ENCODE results near the gene PPCS.

Gene PPCS

DNA sequence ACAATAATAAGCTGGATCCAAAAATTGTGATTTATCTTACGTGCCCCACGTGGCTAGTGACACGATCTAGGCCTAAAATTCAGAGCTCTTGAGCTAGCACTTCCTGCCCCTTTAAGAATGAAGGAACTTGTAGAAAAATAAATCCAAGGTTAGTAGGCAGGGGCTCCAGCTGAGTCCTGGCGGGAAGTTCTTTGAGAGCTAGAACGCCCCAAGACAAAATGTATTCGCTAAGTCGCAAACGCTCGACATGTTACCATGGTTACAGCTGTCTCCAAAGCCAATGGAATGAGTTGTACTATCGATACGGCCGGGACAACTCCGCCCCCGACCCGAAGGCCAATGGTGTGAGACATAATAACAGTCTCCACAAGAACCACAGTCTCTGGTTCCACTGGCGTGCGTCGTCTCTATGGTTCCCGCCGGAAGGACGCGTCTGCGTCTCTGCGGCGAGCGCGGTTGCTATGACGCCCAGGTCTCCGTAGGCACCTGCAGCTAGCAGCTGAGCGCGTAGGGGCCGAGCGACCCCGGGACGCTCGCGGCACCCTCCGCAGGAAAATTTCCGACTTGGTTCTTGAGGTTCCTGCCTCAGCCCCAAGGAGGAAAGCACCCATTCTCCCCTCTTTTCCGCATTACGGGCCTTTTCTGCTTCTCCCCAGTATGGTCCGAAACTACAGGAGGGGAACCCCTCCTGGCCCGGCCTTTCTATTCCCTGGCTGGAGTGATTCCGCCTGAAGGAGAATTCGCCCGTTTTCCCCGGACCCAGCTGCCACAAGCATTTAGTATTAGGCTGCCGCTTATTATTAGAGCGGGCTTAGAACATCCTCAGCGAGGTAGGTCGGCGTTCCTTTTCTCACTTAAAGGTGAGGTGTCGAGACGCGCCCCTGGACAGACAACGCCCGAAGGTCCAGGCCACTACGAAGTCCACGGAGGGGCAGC is 6.8 kb downstream of the PPCS start, which contains the start of gene CCDC30 (continued):
- TF ChIP-seq, protein P1, sequence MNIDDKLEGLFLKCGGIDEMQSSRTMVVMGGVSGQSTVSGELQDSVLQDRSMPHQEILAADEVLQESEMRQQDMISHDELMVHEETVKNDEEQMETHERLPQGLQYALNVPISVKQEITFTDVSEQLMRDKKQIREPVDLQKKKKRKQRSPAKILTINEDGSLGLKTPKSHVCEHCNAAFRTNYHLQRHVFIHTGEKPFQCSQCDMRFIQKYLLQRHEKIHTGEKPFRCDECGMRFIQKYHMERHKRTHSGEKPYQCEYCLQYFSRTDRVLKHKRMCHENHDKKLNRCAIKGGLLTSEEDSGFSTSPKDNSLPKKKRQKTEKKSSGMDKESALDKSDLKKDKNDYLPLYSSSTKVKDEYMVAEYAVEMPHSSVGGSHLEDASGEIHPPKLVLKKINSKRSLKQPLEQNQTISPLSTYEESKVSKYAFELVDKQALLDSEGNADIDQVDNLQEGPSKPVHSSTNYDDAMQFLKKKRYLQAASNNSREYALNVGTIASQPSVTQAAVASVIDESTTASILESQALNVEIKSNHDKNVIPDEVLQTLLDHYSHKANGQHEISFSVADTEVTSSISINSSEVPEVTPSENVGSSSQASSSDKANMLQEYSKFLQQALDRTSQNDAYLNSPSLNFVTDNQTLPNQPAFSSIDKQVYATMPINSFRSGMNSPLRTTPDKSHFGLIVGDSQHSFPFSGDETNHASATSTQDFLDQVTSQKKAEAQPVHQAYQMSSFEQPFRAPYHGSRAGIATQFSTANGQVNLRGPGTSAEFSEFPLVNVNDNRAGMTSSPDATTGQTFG (tag by site-specific recombination; IDR thresholded peaks at IDR 0.05; ENCODE audit: borderline replicate concordance), result no peak
- TF ChIP-seq ZBTB20 (tag by site-specific recombination; IDR thresholded peaks at IDR 0.05) (peak; percentile 47; the same call in 1 of the 2 replicates), ZNF157 (tag by site-specific recombination; IDR thresholded peaks at IDR 0.05) (no peak), ZNF610 (tag by site-specific recombination; IDR thresholded peaks at IDR 0.05; ENCODE audit: borderline replicate concordance) (no peak), ZNF112 (tag by site-specific recombination; IDR thresholded peaks at IDR 0.05) (no peak), ZNF510 (tag by site-specific recombination; IDR thresholded peaks at IDR 0.05; ENCODE audit: insufficient replicate concordance) (peak; percentile 94), ZEB2 (tag by site-specific recombination; IDR thresholded peaks at IDR 0.05) (peak; percentile 72; the same call in 1 of the 2 replicates), ZNF248 (tag by site-specific recombination; IDR thresholded peaks at IDR 0.05) (no peak), ZNF660 (tag by site-specific recombination; IDR thresholded peaks at IDR 0.05) (peak; percentile 54; the same call in 1 of the 2 replicates), ZNF132 (tag by site-specific recombination; IDR thresholded peaks at IDR 0.05; ENCODE audit: borderline replicate concordance) (no peak), SP7 (tag by site-specific recombination; IDR thresholded peaks at IDR 0.05) (peak; percentile 36), ZFP41 (tag by site-specific recombination; IDR thresholded peaks at IDR 0.05; ENCODE audit: borderline replicate concordance) (no peak), GLIS1 (tag by site-specific recombination; IDR thresholded peaks at IDR 0.05) (peak; percentile 32; the same call in 1 of the 2 replicates), ZNF146 (tag by site-specific recombination; IDR thresholded peaks at IDR 0.05) (no peak), ZNF501 (tag by site-specific recombination; IDR thresholded peaks at IDR 0.05) (no peak), GLI2 (tag by site-specific recombination; IDR thresholded peaks at IDR 0.05; ENCODE audit: borderline replicate concordance, low read depth) (no peak)
- TF ChIP-seq, protein P2, sequence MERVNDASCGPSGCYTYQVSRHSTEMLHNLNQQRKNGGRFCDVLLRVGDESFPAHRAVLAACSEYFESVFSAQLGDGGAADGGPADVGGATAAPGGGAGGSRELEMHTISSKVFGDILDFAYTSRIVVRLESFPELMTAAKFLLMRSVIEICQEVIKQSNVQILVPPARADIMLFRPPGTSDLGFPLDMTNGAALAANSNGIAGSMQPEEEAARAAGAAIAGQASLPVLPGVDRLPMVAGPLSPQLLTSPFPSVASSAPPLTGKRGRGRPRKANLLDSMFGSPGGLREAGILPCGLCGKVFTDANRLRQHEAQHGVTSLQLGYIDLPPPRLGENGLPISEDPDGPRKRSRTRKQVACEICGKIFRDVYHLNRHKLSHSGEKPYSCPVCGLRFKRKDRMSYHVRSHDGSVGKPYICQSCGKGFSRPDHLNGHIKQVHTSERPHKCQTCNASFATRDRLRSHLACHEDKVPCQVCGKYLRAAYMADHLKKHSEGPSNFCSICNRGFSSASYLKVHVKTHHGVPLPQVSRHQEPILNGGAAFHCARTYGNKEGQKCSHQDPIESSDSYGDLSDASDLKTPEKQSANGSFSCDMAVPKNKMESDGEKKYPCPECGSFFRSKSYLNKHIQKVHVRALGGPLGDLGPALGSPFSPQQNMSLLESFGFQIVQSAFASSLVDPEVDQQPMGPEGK (tag by site-specific recombination; IDR thresholded peaks at IDR 0.05), result 0 out of 2 replicates have a peak, but pooled peaks have one; percentile 43
- TF ChIP-seq, protein P3, sequence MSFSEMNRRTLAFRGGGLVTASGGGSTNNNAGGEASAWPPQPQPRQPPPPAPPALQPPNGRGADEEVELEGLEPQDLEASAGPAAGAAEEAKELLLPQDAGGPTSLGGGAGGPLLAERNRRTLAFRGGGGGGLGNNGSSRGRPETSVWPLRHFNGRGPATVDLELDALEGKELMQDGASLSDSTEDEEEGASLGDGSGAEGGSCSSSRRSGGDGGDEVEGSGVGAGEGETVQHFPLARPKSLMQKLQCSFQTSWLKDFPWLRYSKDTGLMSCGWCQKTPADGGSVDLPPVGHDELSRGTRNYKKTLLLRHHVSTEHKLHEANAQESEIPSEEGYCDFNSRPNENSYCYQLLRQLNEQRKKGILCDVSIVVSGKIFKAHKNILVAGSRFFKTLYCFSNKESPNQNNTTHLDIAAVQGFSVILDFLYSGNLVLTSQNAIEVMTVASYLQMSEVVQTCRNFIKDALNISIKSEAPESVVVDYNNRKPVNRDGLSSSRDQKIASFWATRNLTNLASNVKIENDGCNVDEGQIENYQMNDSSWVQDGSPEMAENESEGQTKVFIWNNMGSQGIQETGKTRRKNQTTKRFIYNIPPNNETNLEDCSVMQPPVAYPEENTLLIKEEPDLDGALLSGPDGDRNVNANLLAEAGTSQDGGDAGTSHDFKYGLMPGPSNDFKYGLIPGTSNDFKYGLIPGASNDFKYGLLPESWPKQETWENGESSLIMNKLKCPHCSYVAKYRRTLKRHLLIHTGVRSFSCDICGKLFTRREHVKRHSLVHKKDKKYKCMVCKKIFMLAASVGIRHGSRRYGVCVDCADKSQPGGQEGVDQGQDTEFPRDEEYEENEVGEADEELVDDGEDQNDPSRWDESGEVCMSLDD (tag by site-specific recombination; IDR thresholded peaks at IDR 0.05), result no peak

DNA sequence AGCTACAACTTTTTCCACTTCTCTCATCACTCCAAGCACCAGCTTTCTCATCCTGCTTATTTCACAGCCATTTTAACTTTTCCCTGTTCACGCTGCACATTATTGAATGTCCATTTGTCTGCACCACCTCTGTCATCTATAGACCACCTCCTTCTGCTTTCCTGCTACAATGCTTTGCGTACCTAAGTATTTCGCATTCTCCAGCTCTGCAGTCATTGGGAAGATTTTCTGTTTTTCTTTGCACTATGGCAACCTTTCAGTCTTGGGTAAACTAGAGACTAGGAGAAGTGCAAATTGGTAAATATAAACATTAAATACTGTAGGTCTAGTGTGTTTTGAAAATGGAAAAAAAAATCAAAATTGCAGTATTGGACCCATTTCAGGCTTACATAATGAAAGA is 7.6 kb downstream of the PPCS start:
- Histone ChIP-seq H3K36me3 (ENCODE audit: control insufficient read depth in 2 of 2, insufficient read depth in 1 of 2, low read length in 2 of 2) (peaks cover 14 to 21% of the 10 kb centered on the region in 2 experiments), H3K4me1 (ENCODE audit: control insufficient read depth, insufficient read depth, low read length) (peaks cover 7% of the 10 kb centered on the region; the same call in 1 of the 2 replicates), H3K27ac (ENCODE audit: extremely low read depth, low read depth, low read length) (no peak overlapping the region), H3K9me3 (ENCODE audit: control insufficient read depth, insufficient read depth, low read depth, low read length) (no peaks in the 10 kb centered on the region), H3K4me3 (ENCODE audit: low read depth, low read length) (no peak overlapping the region)
- ChIA-PET POLR2A (interaction anchor here (0.8 kb wide), 1 partner anchor 11 kb away, joined by 3 read pairs; no protein-coding TSS in a partner anchor), CTCF (interaction anchor here (0.6 to 1.3 kb wide), 3 partner anchors 85 to 890 kb away, joined by 3 to 4 read pairs (median 3); no protein-coding TSS in a partner anchor)
- TF ChIP-seq, protein P1 (tag by site-specific recombination; IDR thresholded peaks at IDR 0.05; ENCODE audit: borderline replicate concordance), result no peak
- no peak for TF ChIP-seq SETDB1 (IDR thresholded peaks at IDR 0.05; ENCODE audit: insufficient read length, low read length)
- TF ChIP-seq ZNF221 (tag by site-specific recombination; IDR thresholded peaks at IDR 0.05; ENCODE audit: borderline replicate concordance), result no peak
- TF ChIP-seq YY2 (tag by site-specific recombination; IDR thresholded peaks at IDR 0.05), result no peak
- TF ChIP-seq ZNF670 (tag by site-specific recombination; IDR thresholded peaks at IDR 0.05; ENCODE audit: low read depth), result no peak
- TF ChIP-seq, protein P4, sequence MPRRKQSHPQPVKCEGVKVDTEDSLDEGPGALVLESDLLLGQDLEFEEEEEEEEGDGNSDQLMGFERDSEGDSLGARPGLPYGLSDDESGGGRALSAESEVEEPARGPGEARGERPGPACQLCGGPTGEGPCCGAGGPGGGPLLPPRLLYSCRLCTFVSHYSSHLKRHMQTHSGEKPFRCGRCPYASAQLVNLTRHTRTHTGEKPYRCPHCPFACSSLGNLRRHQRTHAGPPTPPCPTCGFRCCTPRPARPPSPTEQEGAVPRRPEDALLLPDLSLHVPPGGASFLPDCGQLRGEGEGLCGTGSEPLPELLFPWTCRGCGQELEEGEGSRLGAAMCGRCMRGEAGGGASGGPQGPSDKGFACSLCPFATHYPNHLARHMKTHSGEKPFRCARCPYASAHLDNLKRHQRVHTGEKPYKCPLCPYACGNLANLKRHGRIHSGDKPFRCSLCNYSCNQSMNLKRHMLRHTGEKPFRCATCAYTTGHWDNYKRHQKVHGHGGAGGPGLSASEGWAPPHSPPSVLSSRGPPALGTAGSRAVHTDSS (tag by site-specific recombination; IDR thresholded peaks at IDR 0.05), result no peak
- TF ChIP-seq ZNF623 (tag by site-specific recombination; IDR thresholded peaks at IDR 0.05), result no peak

Measured in HEK293 (cell line).